Cardiac fibroblast (primary cell): Measurements from ENCODE around the gene ABCG1.

Source experiments
- DNase-seq, 2 donors: peaks; one replicate each; pipeline versions ENCODE4 v3.0.0 to v3.0.0-alpha.2; 2010; ENCODE audit warnings: low read depth in 2 of 2
- H3K4me3 ChIP-seq, 2 donors: replicated peaks in 1 of 2; 1 replicate in 1 of 2; 2 replicates in 1 of 2; pipeline ENCODE4 v1.5.1; 2011; ENCODE audit warnings: low read depth in 2 of 2, low read length in 2 of 2, mild to moderate bottlenecking in 2 of 2, moderate library complexity in 1 of 2
- CTCF ChIP-seq: IDR thresholded peaks from one replicate; pipeline ENCODE4 v1.5.1; 2011; ENCODE audit warnings: low read depth, mild to moderate bottlenecking, low read length, inconsistent platforms

The ABCG1 gene

GRCh38 chr21:42214921-42215320 is 4.0 kb upstream of the ABCG1 start:
- no peak overlapping the region for H3K4me3 ChIP-seq
- DNase-seq = no peak
- TF ChIP-seq CTCF = no peak

- no peak for TF ChIP-seq CTCF
- no peak overlapping the region for H3K4me3 ChIP-seq
Measured at GRCh38 chr21:42215942-42216725, 2.8 kb upstream of the ABCG1 start.

GRCh38 chr21:42216726-42217572 is 2.0 kb upstream of the ABCG1 start:
- no peak for TF ChIP-seq CTCF
- DNase-seq = no peak

More at GRCh38 chr21:42215942-42216725, 2.8 kb upstream of the ABCG1 start:
- DNase-seq = no peak

GRCh38 chr21:42219606-42220137 is 732 bp downstream of the ABCG1 start:
- TF ChIP-seq CTCF = no peak
- H3K4me3 ChIP-seq = peak overlapping the region; percentile 51 to 61
- no peak for DNase-seq

More at GRCh38 chr21:42216726-42217572, 2.0 kb upstream of the ABCG1 start:
- H3K4me3 ChIP-seq = no peak overlapping the region

GRCh38 chr21:42220138-42220701 is 1.3 kb downstream of the ABCG1 start:
- no peak for TF ChIP-seq CTCF
- H3K4me3 ChIP-seq = peak overlapping the region; percentile 51 to 61
- DNase-seq = peak; percentile 77 to 90

- DNase-seq = peak; percentile 86 to 89
- TF ChIP-seq CTCF = no peak
- peak overlapping the region in 1 of 2 donors; percentile 15 for H3K4me3 ChIP-seq
Measured at GRCh38 chr21:42221581-42222345, 2.8 kb downstream of the ABCG1 start.
